Measurements from ENCODE around the gene ACRBP. TPM values are rescaled to one million over a fixed set of nuclear protein-coding genes. Genes with fewer than 3 reads are reported as not detected.

ACRBP gene
- total RNA-seq, 1 experiment from 2014 or later = 1.3 TPM

- H3K4me1 Mint-ChIP-seq = peaks cover 35 to 43% of the 10 kb centered on the region in 2 experiments
- no peaks in the 10 kb centered on the region for H3K27me3 ChIP-seq (ENCODE audit: insufficient read depth, low read length)
- TF ChIP-seq, protein P1, sequence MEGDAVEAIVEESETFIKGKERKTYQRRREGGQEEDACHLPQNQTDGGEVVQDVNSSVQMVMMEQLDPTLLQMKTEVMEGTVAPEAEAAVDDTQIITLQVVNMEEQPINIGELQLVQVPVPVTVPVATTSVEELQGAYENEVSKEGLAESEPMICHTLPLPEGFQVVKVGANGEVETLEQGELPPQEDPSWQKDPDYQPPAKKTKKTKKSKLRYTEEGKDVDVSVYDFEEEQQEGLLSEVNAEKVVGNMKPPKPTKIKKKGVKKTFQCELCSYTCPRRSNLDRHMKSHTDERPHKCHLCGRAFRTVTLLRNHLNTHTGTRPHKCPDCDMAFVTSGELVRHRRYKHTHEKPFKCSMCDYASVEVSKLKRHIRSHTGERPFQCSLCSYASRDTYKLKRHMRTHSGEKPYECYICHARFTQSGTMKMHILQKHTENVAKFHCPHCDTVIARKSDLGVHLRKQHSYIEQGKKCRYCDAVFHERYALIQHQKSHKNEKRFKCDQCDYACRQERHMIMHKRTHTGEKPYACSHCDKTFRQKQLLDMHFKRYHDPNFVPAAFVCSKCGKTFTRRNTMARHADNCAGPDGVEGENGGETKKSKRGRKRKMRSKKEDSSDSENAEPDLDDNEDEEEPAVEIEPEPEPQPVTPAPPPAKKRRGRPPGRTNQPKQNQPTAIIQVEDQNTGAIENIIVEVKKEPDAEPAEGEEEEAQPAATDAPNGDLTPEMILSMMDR (conservative IDR thresholded peaks at IDR 0.05) = no peak
- H3K23ac ChIP-seq (ENCODE audit: insufficient read length, low read depth, low read length) = no peak overlapping the region
- H2BK20ac ChIP-seq (ENCODE audit: low read depth, low read length, poor library complexity, severe bottlenecking) = no peak overlapping the region
- no peaks in the 10 kb centered on the region for H3K36me3 Mint-ChIP-seq (ENCODE audit: insufficient read depth in 1 of 3, low read depth in 3 of 3)
- H4K20me1 ChIP-seq (ENCODE audit: control insufficient read depth, insufficient read depth, insufficient read length) = no peaks in the 10 kb centered on the region
- H4K91ac ChIP-seq (ENCODE audit: insufficient read length, low read depth, low read length) = no peak overlapping the region
- no peaks in the 10 kb centered on the region for H3K79me2 ChIP-seq (ENCODE audit: insufficient read depth, low read length)
- no peak overlapping the region for H3T11ph ChIP-seq (ENCODE audit: low read length)
- no peak overlapping the region for H3K18ac ChIP-seq (ENCODE audit: insufficient read length, low read depth, low read length)
- no peak overlapping the region for H3K9ac ChIP-seq (ENCODE audit: extremely low read depth, insufficient read length, low read length)
- H3K9me3 ChIP-seq (ENCODE audit: control insufficient read depth, low read depth, low read length) = no peaks in the 10 kb centered on the region
- H2AK5ac ChIP-seq (ENCODE audit: insufficient read length, low read length) = no peak overlapping the region
- H4K5ac ChIP-seq (ENCODE audit: insufficient read length, low read depth, low read length) = no peak overlapping the region
- no CpG with 5 or more reads among the region's 6 CpGs for WGBS (ENCODE audit: extremely low coverage, insufficient read length, low lambda C conversion rate)
- H3K14ac ChIP-seq (ENCODE audit: insufficient read depth, low read length) = no peak overlapping the region
- H2BK120ac ChIP-seq (ENCODE audit: low read depth, low read length, poor library complexity, severe bottlenecking) = no peak overlapping the region
- H3K27me3 Mint-ChIP-seq (ENCODE audit: low read depth) = no peaks in the 10 kb centered on the region
- H2BK15ac ChIP-seq (ENCODE audit: low read depth, low read length) = no peak overlapping the region
- no peak for DNase-seq
- peaks cover 16% of the 10 kb centered on the region; the same call in 1 of the 2 replicates for H3K4me1 ChIP-seq (ENCODE audit: insufficient read depth, low read length)
- no peak overlapping the region for H2BK12ac ChIP-seq (ENCODE audit: insufficient read length, low read depth, low read length)
- peaks cover 4% of the 10 kb centered on the region for H3K23me2 ChIP-seq (ENCODE audit: insufficient read length, low read depth, low read length, poor library complexity, severe bottlenecking)
- H3K79me1 ChIP-seq (ENCODE audit: insufficient read depth, low read depth, low read length, poor library complexity, severe bottlenecking) = no peaks in the 10 kb centered on the region
- H2BK5ac ChIP-seq (ENCODE audit: insufficient read length, low read length) = no peak overlapping the region
- H3K9me3 Mint-ChIP-seq = no peaks in the 10 kb centered on the region
- peak overlapping the region in 1 of 2 experiments; percentile 75; a peak in 4 of 5 replicates for H3K4me3 Mint-ChIP-seq
- H3K27ac Mint-ChIP-seq = peak overlapping the region in 2 of 3 experiments; percentile 89 to 97; a peak in 2 of 7 replicates
- H4K8ac ChIP-seq (replicated peaks; ENCODE audit: insufficient read length, low read depth, low read length) = no peak overlapping the region
- no peak overlapping the region for H3K4ac ChIP-seq (ENCODE audit: low read depth, low read length)
- no peak overlapping the region for H3K56ac ChIP-seq (ENCODE audit: insufficient read length, low read depth, low read length)
- no peak overlapping the region for H3K27ac ChIP-seq (ENCODE audit: insufficient read length, low read depth, low read length)
- H3K4me2 ChIP-seq (ENCODE audit: insufficient read depth, insufficient read length, low read length) = peak overlapping the region; percentile 45
- no peak overlapping the region for H2AFZ ChIP-seq (ENCODE audit: low read length)
These were observed 35.0 kb downstream of the ACRBP start for GRCh38 chr12:6612247-6612646.
